HL-60 (cell line): ENCODE measurements around the gene CLEC14A.

Source experiments
- POLR2AphosphoS5 ChIP-seq: IDR thresholded peaks from 2 replicates; pipeline ENCODE4 v1.6.1; 2012; ENCODE audit warnings: low read depth
- TF ChIP-seq, protein P1 (sequence below): IDR thresholded peaks from one replicate; pipeline ENCODE4 v1.5.1; 2011; ENCODE audit warnings: low read length, control low read depth, inconsistent platforms; ENCODE audit not compliant: insufficient read depth

DNA sequence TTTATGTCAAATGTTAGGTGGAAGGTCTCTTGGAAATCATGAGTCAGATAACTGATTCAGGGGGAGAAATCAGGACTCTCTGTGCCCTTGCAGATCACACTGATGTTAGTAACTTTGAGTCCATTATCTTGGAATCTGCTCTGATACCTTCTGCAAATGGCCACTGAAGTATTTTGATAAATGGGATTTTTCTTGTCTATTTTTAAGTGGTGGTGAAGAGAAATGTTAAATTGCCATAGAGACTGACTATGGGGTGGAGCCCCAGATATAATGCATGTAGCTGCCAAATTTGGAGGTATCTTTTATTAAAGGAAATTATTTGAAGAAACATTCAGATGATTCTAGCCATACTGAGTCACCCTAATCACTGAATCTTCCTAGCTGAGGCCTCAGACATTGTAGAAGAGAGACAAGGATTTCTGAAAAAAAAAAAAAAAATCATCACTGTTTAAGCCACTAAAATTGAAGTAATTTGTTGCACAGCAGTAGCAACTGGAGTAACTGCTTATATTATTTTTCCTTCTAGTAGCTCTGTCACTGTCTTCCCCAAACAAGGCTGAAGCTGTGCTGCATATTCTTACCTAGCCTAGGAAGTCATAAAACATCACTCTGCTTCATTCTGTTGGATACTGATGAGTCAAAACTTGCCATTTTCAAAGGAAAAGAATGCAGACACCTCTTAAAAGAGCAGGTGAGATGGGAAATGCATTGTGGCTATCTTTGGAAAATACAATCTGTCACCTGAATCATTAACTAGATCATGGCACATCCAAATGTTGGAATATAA, 36.0 kb upstream of the CLEC14A start:
- TF ChIP-seq, protein P1, sequence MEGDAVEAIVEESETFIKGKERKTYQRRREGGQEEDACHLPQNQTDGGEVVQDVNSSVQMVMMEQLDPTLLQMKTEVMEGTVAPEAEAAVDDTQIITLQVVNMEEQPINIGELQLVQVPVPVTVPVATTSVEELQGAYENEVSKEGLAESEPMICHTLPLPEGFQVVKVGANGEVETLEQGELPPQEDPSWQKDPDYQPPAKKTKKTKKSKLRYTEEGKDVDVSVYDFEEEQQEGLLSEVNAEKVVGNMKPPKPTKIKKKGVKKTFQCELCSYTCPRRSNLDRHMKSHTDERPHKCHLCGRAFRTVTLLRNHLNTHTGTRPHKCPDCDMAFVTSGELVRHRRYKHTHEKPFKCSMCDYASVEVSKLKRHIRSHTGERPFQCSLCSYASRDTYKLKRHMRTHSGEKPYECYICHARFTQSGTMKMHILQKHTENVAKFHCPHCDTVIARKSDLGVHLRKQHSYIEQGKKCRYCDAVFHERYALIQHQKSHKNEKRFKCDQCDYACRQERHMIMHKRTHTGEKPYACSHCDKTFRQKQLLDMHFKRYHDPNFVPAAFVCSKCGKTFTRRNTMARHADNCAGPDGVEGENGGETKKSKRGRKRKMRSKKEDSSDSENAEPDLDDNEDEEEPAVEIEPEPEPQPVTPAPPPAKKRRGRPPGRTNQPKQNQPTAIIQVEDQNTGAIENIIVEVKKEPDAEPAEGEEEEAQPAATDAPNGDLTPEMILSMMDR, result no peak
- no peak for TF ChIP-seq POLR2AphosphoS5
